Measurements from ENCODE around the gene SPTBN2.

Gene SPTBN2

GRCh38 chr11:66762088-66762487 is 33.1 kb upstream of the SPTBN2 start:
- no peak for TF ChIP-seq CTCF (IDR thresholded peaks at IDR 0.05)
- Mint-ChIP-seq H3K4me1 (no peaks in the 10 kb centered on the region), H3K36me3 (ENCODE audit: low read depth) (peaks cover 19% of the 10 kb centered on the region), H3K4me3 (no peak overlapping the region), H3K27ac (no peak overlapping the region), H3K9me3 (no peaks in the 10 kb centered on the region), H3K27me3 (ENCODE audit: low read depth, poor library complexity) (no peaks in the 10 kb centered on the region)
- DNase-seq: no peak

- no peaks in the 10 kb centered on the region for H3K9me3 Mint-ChIP-seq
- no peaks in the 10 kb centered on the region for H3K36me3 Mint-ChIP-seq (ENCODE audit: low read depth)
- no peak for DNase-seq
- H3K4me3 Mint-ChIP-seq: no peak overlapping the region
- no peaks in the 10 kb centered on the region for H3K27me3 Mint-ChIP-seq (ENCODE audit: low read depth, poor library complexity)
- H3K4me1 Mint-ChIP-seq: no peaks in the 10 kb centered on the region
- H3K27ac Mint-ChIP-seq: no peak overlapping the region
- TF ChIP-seq CTCF (IDR thresholded peaks at IDR 0.05): no peak
These were observed 23.1 kb upstream of the SPTBN2 start for GRCh38 chr11:66752148-66752547.

- Mint-ChIP-seq H3K4me3 (no peak overlapping the region), H3K4me1 (peaks cover 11% of the 10 kb centered on the region), H3K9me3 (no peaks in the 10 kb centered on the region), H3K36me3 (ENCODE audit: low read depth) (no peaks in the 10 kb centered on the region), H3K27ac (no peak overlapping the region), H3K27me3 (ENCODE audit: low read depth, poor library complexity) (peaks cover 2% of the 10 kb centered on the region)
- no peak for DNase-seq
- no peak for TF ChIP-seq CTCF (IDR thresholded peaks at IDR 0.05)
These were observed 20.1 kb upstream of the SPTBN2 start for GRCh38 chr11:66749091-66749490.

- H3K27me3 Mint-ChIP-seq (ENCODE audit: low read depth, poor library complexity): peaks cover 6% of the 10 kb centered on the region
- no peaks in the 10 kb centered on the region for H3K9me3 Mint-ChIP-seq
- H3K4me3 Mint-ChIP-seq: no peak overlapping the region
- DNase-seq: no peak
- peaks cover 24% of the 10 kb centered on the region for H3K4me1 Mint-ChIP-seq
- H3K36me3 Mint-ChIP-seq (ENCODE audit: low read depth): no peaks in the 10 kb centered on the region
- H3K27ac Mint-ChIP-seq: no peak overlapping the region
- TF ChIP-seq CTCF (IDR thresholded peaks at IDR 0.05): no peak
These were observed 18.5 kb upstream of the SPTBN2 start for GRCh38 chr11:66747480-66747879.

- peak; percentile 16 for DNase-seq
- Mint-ChIP-seq H3K27ac (no peak overlapping the region), H3K4me1 (peaks cover 24% of the 10 kb centered on the region), H3K9me3 (no peaks in the 10 kb centered on the region), H3K27me3 (ENCODE audit: low read depth, poor library complexity) (peaks cover 8% of the 10 kb centered on the region), H3K36me3 (ENCODE audit: low read depth) (no peaks in the 10 kb centered on the region), H3K4me3 (peak overlapping the region; percentile 94)
- TF ChIP-seq CTCF (IDR thresholded peaks at IDR 0.05): no peak
These were observed 16.6 kb upstream of the SPTBN2 start for GRCh38 chr11:66745356-66746235.
